SK-N-SH (cell line): Measurements from ENCODE around the gene GRIK1. TPM values are rescaled to one million over a fixed set of nuclear protein-coding genes. Genes with fewer than 3 reads are reported as not detected.

Source experiments
- CTCF ChIA-PET: fragments of 300-600, 350-600 bp; formaldehyde crosslinking; extraction: SDS; loops from one replicate; lab custom pipeline; 2021; lab: Yijun Ruan, JAX
- POLR2A ChIA-PET: fragments of 350-600 bp; sonication (Branson Sonifier 250); formaldehyde crosslinking; extraction: SDS; loops from one replicate; lab custom pipeline; 2020; ENCODE audit warnings: antibody characterized with exemption, inconsistent platforms; lab: Yijun Ruan, JAX
- DNase-seq: peaks from one replicate; pipeline ENCODE4 v3.0.0; 2012
- H2AFZ ChIP-seq: fragments of 200-600 bp; sonication (generic); 2 replicates; pipeline ENCODE4 v1.8.1; 2016; ENCODE audit warnings: antibody characterized with exemption, mild to moderate bottlenecking, low read depth
- H3F3A ChIP-seq: fragments of 200-600 bp; sonication (generic); replicated peaks from 2 replicates; pipeline ENCODE3; 2016; ENCODE audit warnings: antibody characterized with exemption, mild to moderate bottlenecking; ENCODE audit not compliant: insufficient read depth
- H3K27ac ChIP-seq, 2 experiments: fragments of 200-500 bp in 1 of 2; fragments of 200-600 bp in 1 of 2; sonication (Bioruptor generic) in 1 of 2; sonication (generic), shearing (Covaris generic) in 1 of 2; 2 replicates each; pipeline versions ENCODE4 v1.5.1 to v1.6.1; 2014 to 2016; ENCODE audit warnings: low read depth in 2 of 2, inconsistent platforms in 1 of 2, low read length in 1 of 2, mild to moderate bottlenecking in 1 of 2, mixed read lengths in 1 of 2
- H3K27me3 ChIP-seq: fragments of 200-600 bp; sonication (generic), shearing (Covaris generic); 2 replicates; pipeline ENCODE4 v1.6.1; 2016; ENCODE audit warnings: mixed run types; ENCODE audit not compliant: insufficient read depth
- H3K36me3 ChIP-seq, 2 experiments: fragments of 200-500 bp in 1 of 2; fragments of 200-600 bp in 1 of 2; sonication (Bioruptor generic) in 1 of 2; sonication (generic) in 1 of 2; replicated peaks in 1 of 2; 2 replicates each; pipeline versions ENCODE3 to v1.5.1; 2014 to 2016; ENCODE audit warnings: low read length in 1 of 2, mild to moderate bottlenecking in 1 of 2; ENCODE audit not compliant: insufficient read depth in 2 of 2, control insufficient read depth in 1 of 2
- H3K4me1 ChIP-seq, 2 experiments: fragments of 200-500 bp in 1 of 2; fragments of 200-600 bp in 1 of 2; sonication (Bioruptor generic) in 1 of 2; sonication (generic), shearing (Covaris generic) in 1 of 2; 2 replicates each; pipeline versions ENCODE4 v1.5.1 to v1.6.1; 2014 to 2016; ENCODE audit warnings: low read depth in 1 of 2, low read length in 1 of 2, mixed run types in 1 of 2; ENCODE audit not compliant: insufficient read depth in 2 of 2, control insufficient read depth in 1 of 2
- H3K4me2 ChIP-seq: fragments of 200-600 bp; sonication (generic), shearing (Covaris generic); 2 replicates; pipeline ENCODE4 v1.6.1; 2017; ENCODE audit warnings: mixed run types
- H3K4me3 ChIP-seq, 2 experiments: fragments of 200-500 bp in 1 of 2; fragments of 200-600 bp in 1 of 2; sonication (Bioruptor generic) in 1 of 2; sonication (generic), shearing (Covaris generic) in 1 of 2; 2 replicates each; pipeline versions ENCODE4 v1.5.1 to v1.8.1; 2014 to 2016; ENCODE audit warnings: low read depth in 2 of 2, inconsistent platforms in 1 of 2, low read length in 1 of 2, mild to moderate bottlenecking in 1 of 2, mixed read lengths in 1 of 2, moderate library complexity in 1 of 2
- H3K79me2 ChIP-seq: fragments of 200-600 bp; sonication (generic); 2 replicates; pipeline ENCODE4 v1.8.1; 2017; ENCODE audit warnings: mild to moderate bottlenecking; ENCODE audit not compliant: insufficient read depth
- H3K9ac ChIP-seq: fragments of 200-600 bp; sonication (generic); 2 replicates; pipeline ENCODE4 v1.6.1; 2017; ENCODE audit warnings: mixed run types
- H3K9me2 ChIP-seq: fragments of 200-600 bp; sonication (generic); 2 replicates; pipeline ENCODE4 v1.6.1; 2017; ENCODE audit warnings: mixed run types
- H3K9me3 ChIP-seq: fragments of 200-600 bp; sonication (generic); 2 replicates; pipeline ENCODE4 v1.6.1; 2017; ENCODE audit warnings: mixed run types, mild to moderate bottlenecking, moderate library complexity
- H4K20me1 ChIP-seq: fragments of 200-600 bp; sonication (generic); 2 replicates; pipeline ENCODE4 v1.6.1; 2017; ENCODE audit warnings: mild to moderate bottlenecking, mixed run types; ENCODE audit not compliant: insufficient read depth
- CHD2 ChIP-seq: fragments of 150-350 bp; IDR thresholded peaks from 2 replicates; pipeline ENCODE4 v1.6.1; 2018; ENCODE audit warnings: low read length; ENCODE audit not compliant: partially characterized antibody
- CTCF ChIP-seq: fragments of 200-600 bp; sonication (generic); IDR thresholded peaks from 2 replicates; pipeline ENCODE4 v1.6.1; 2017; ENCODE audit warnings: antibody characterized with exemption, mild to moderate bottlenecking, moderate library complexity
- EP300 ChIP-seq, 2 experiments: IDR thresholded peaks; 2 replicates each; pipeline versions ENCODE4 v1.4.0 to v1.6.1; 2012; ENCODE audit warnings: borderline replicate concordance in 1 of 2, low read depth in 1 of 2, low read length in 1 of 2
- EZH2phosphoT487 ChIP-seq: fragments of 200-600 bp; sonication (generic); IDR thresholded peaks from 2 replicates; pipeline ENCODE4 v1.6.1; 2017; ENCODE audit warnings: low read depth, mixed run types, mild to moderate bottlenecking, antibody characterized with exemption, moderate library complexity, borderline replicate concordance
- FOXJ3 ChIP-seq: sonication (generic); formaldehyde crosslinking; IDR thresholded peaks from 2 replicates; pipeline ENCODE4 v1.5.1; 2020; ENCODE audit warnings: mild to moderate bottlenecking, missing genetic modification reagents
- FOXM1 ChIP-seq: IDR thresholded peaks from 2 replicates; pipeline ENCODE4 v1.4.0; 2012; ENCODE audit warnings: low read depth, mild to moderate bottlenecking
- MAX ChIP-seq: IDR thresholded peaks from 2 replicates; pipeline ENCODE4 v1.4.0; 2012; ENCODE audit warnings: low read depth
- POLR2AphosphoS5 ChIP-seq: IDR thresholded peaks from 2 replicates; pipeline ENCODE4 v1.6.1; 2012; ENCODE audit warnings: low read depth, low read length
- RAD21 ChIP-seq: IDR thresholded peaks from 2 replicates; pipeline ENCODE4 v1.6.1; 2012; ENCODE audit warnings: mild to moderate bottlenecking, low read length
- REST ChIP-seq: IDR thresholded peaks from 2 replicates; pipeline ENCODE4 v1.6.1; 2012; ENCODE audit warnings: mild to moderate bottlenecking, low read depth, low read length, moderate library complexity
- TAF1 ChIP-seq: IDR thresholded peaks from 2 replicates; pipeline ENCODE4 v1.6.1; 2012; ENCODE audit warnings: low read depth, mild to moderate bottlenecking, low read length, moderate library complexity, borderline replicate concordance
- TCF12 ChIP-seq: IDR thresholded peaks from 2 replicates; pipeline ENCODE4 v1.4.0; 2012
- TEAD4 ChIP-seq: IDR thresholded peaks from 2 replicates; pipeline ENCODE4 v1.4.0; 2012; ENCODE audit warnings: mild to moderate bottlenecking, borderline replicate concordance; ENCODE audit not compliant: insufficient read depth
- USF1 ChIP-seq: IDR thresholded peaks from 2 replicates; pipeline ENCODE4 v1.4.0; 2012; ENCODE audit warnings: low read depth, borderline replicate concordance
- YY1 ChIP-seq: IDR thresholded peaks from 2 replicates; pipeline ENCODE4 v1.4.0; 2012; ENCODE audit warnings: low read depth, mild to moderate bottlenecking
- WGBS: methylation state at CpG from one replicate; pipeline ENCODE4 v1.1.6; 2017; ENCODE audit warnings: low lambda C conversion rate; 5-methylcytosine and 5-hydroxymethylcytosine counted together
- polyA plus RNA-seq, 3 experiments: library from polyadenylated mRNA; depleted of rRNA; stranded (reverse); fragments of >200 nt; gene quantifications; 2 replicates each; pipeline ENCODE4 v1.2.3, GENCODE V29; 2012

Gene GRIK1
- polyA plus RNA-seq, 1 of the 3 experiments (the other 2 are of a cell fraction) = not detected

GRCh38 chr21:29501451-29501850, 438.3 kb downstream of the GRIK1 start:
- H3K4me1 ChIP-seq = no peaks in the 10 kb centered on the region
- no peaks in the 10 kb centered on the region for H3K27me3 ChIP-seq
- no peaks in the 10 kb centered on the region for H3K9me3 ChIP-seq
- H2AFZ ChIP-seq = no peak overlapping the region
- H3K79me2 ChIP-seq = no peaks in the 10 kb centered on the region
- 73% methylated on average over 1 of the region's 1 CpG for WGBS
- no peak overlapping the region for H3K4me2 ChIP-seq
- 0 out of 4 replicates have a peak overlapping the region, but pooled peaks of 1 of the 2 experiments have one; percentile 12 for H3K27ac ChIP-seq
- H3K4me3 ChIP-seq = no peak overlapping the region
- DNase-seq = no peak
- POLR2A ChIA-PET = no interaction called here
- peaks cover 6% of the 10 kb centered on the region for H3F3A ChIP-seq
- TF ChIP-seq MAX = no peak
- no peak for TF ChIP-seq EZH2phosphoT487
- TF ChIP-seq FOXM1 = no peak
- TF ChIP-seq POLR2AphosphoS5 = no peak
- no peak for TF ChIP-seq CHD2
- no peak for TF ChIP-seq CTCF
- TF ChIP-seq YY1 = no peak
- TF ChIP-seq FOXJ3 (CRISPR knock-in tag) = no peak
- no peak for TF ChIP-seq RAD21
- TF ChIP-seq TAF1 = no peak
- no peak for TF ChIP-seq TCF12
- TF ChIP-seq EP300 (IDR thresholded peaks at IDR 0.05; ENCODE audit: borderline replicate concordance in 1 of 2, low read depth in 1 of 2, low read length in 1 of 2) = no peak
- TF ChIP-seq REST = no peak
- no peak for TF ChIP-seq USF1
- no peak for TF ChIP-seq TEAD4
- no peaks in the 10 kb centered on the region for H3K9me2 ChIP-seq
- no peak overlapping the region for H3K9ac ChIP-seq
- H3K36me3 ChIP-seq = no peaks in the 10 kb centered on the region
- no peaks in the 10 kb centered on the region for H4K20me1 ChIP-seq
- CTCF ChIA-PET = interaction anchor here (3.2 kb wide), 1 partner anchor 14 kb away, joined by 8 read pairs; no protein-coding TSS in a partner anchor
